HepG2 (cell line): ENCODE data around the gene ABCG4. TPM values are rescaled to one million over a fixed set of nuclear protein-coding genes. Genes with fewer than 3 reads are reported as not detected.

Experiments used
- CCDC6 ChIP-seq: sonication (generic); formaldehyde crosslinking; IDR thresholded peaks from 2 replicates; pipeline ENCODE4 v1.8.1; 2022; ENCODE audit warnings: mild to moderate bottlenecking, missing genetic modification reagents, moderate library complexity
- FOXA1 ChIP-seq, 2 experiments: fragments of 450-650 bp in 1 of 2; sonication (generic) in 1 of 2; formaldehyde crosslinking in 1 of 2; IDR thresholded peaks; 2 replicates each; pipeline versions ENCODE4 v1.4.0 to v1.6.1; 2016 to 2020; ENCODE audit warnings: missing genetic modification reagents in 1 of 2
- GATA4 ChIP-seq: sonication (generic); IDR thresholded peaks from 2 replicates; pipeline ENCODE4 v1.6.1; 2016; ENCODE audit warnings: antibody characterized with exemption, low read depth, borderline replicate concordance
- GPBP1L1 ChIP-seq: sonication (generic); formaldehyde crosslinking; IDR thresholded peaks from 2 replicates; pipeline ENCODE4 v1.5.0; 2020; ENCODE audit warnings: mild to moderate bottlenecking, missing genetic modification reagents
- KDM2A ChIP-seq: sonication (generic); formaldehyde crosslinking; IDR thresholded peaks from 2 replicates; pipeline ENCODE4 v1.4.0; 2020; ENCODE audit warnings: low read depth, missing genetic modification reagents, borderline replicate concordance
- MATR3 ChIP-seq: sonication (generic); formaldehyde crosslinking; IDR thresholded peaks from 2 replicates; pipeline ENCODE4 v1.4.0; 2020; ENCODE audit warnings: missing genetic modification reagents
- PBX2 ChIP-seq: IDR thresholded peaks from 2 replicates; pipeline ENCODE4 v1.6.1; 2016; ENCODE audit warnings: control low read depth
- POGZ ChIP-seq: sonication (generic); formaldehyde crosslinking; IDR thresholded peaks from 2 replicates; pipeline ENCODE4 v1.4.0; 2020; ENCODE audit warnings: mild to moderate bottlenecking, missing genetic modification reagents
- POLR2AphosphoS5 ChIP-seq: IDR thresholded peaks from 2 replicates; pipeline ENCODE4 v1.6.1; 2012; ENCODE audit warnings: low read depth, low read length
- SUZ12 ChIP-seq: fragments of 150-350 bp; IDR thresholded peaks from 2 replicates; pipeline ENCODE4 v1.6.1; 2014; ENCODE audit warnings: low read depth, low read length
- TBX2 ChIP-seq: sonication (generic); formaldehyde crosslinking; IDR thresholded peaks from 2 replicates; pipeline ENCODE4 v1.5.0; 2020; ENCODE audit warnings: missing genetic modification reagents, mild to moderate bottlenecking, borderline replicate concordance
- TEAD2 ChIP-seq: sonication (generic); formaldehyde crosslinking; IDR thresholded peaks from 2 replicates; pipeline ENCODE4 v1.9.0; 2021; ENCODE audit warnings: missing genetic modification reagents
- ZBTB4 ChIP-seq: sonication (generic); formaldehyde crosslinking; IDR thresholded peaks from 2 replicates; pipeline ENCODE4 v1.4.0; 2020; ENCODE audit warnings: missing genetic modification reagents, mild to moderate bottlenecking, borderline replicate concordance
- ZMAT5 ChIP-seq: sonication (generic); formaldehyde crosslinking; IDR thresholded peaks from 2 replicates; pipeline ENCODE4 v1.5.0; 2020; ENCODE audit warnings: mild to moderate bottlenecking, low read depth, missing genetic modification reagents, borderline replicate concordance
- ZNF230 ChIP-seq: sonication (generic); formaldehyde crosslinking; IDR thresholded peaks from 2 replicates; pipeline ENCODE4 v1.4.0; 2020; ENCODE audit warnings: mild to moderate bottlenecking, missing genetic modification reagents
- ZNF503 ChIP-seq: sonication (generic); formaldehyde crosslinking; IDR thresholded peaks from 2 replicates; pipeline ENCODE4 v1.4.0; 2020; ENCODE audit warnings: missing genetic modification reagents
- ZNF761 ChIP-seq: sonication (generic); formaldehyde crosslinking; conservative IDR thresholded peaks from 2 replicates; pipeline ENCODE4 v1.4.0; 2020; ENCODE audit warnings: mild to moderate bottlenecking, missing genetic modification reagents
- ZSCAN29 ChIP-seq: sonication (generic); formaldehyde crosslinking; conservative IDR thresholded peaks from 2 replicates; pipeline ENCODE4 v1.4.0; 2020; ENCODE audit warnings: mild to moderate bottlenecking, missing genetic modification reagents
- polyA plus RNA-seq, 8 experiments: library from polyadenylated mRNA; depleted of rRNA in 3 of 8; stranded (reverse) in 7 of 8; unstranded in 1 of 8; fragments of >200 nt; fragmentation: Illumina TruSeq in 4 of 8; extraction: Trizol in 4 of 8; gene quantifications; 2 replicates each; pipeline versions ENCODE4 v1.2.1 to v1.2.3, GENCODE V29; 2011 to 2016; ENCODE audit warnings: low read depth in 4 of 8, missing spikeins in 1 of 8, mixed read lengths in 1 of 8; ENCODE audit not compliant: insufficient read depth in 1 of 8
- total RNA-seq, 5 experiments: library from RNA; depleted of rRNA; stranded (reverse); fragments of >200 nt; fragmentation: Illumina TruSeq; extraction: Trizol; gene quantifications; 2 replicates each; pipeline ENCODE4 v1.2.3, GENCODE V29; 2016; ENCODE audit warnings: low read depth in 1 of 5

ABCG4 gene
- total and polyA plus RNA-seq, 2 of the 13 experiments (the other 11 are each of a cell fraction or from before 2014, with no cell fraction given) = not detected

- no peak for TF ChIP-seq ZNF503
- TF ChIP-seq ZSCAN29 (CRISPR knock-in tag) = no peak
- no peak for TF ChIP-seq CCDC6 (CRISPR knock-in tag)
- TF ChIP-seq KDM2A (CRISPR knock-in tag) = peak; percentile 67; the same call in 1 of the 2 replicates
- TF ChIP-seq SUZ12 = no peak
- TF ChIP-seq GATA4 = 0 out of 2 replicates have a peak, but pooled peaks have one; percentile 8
- TF ChIP-seq FOXA1 (IDR thresholded peaks at IDR 0.05) = no peak
- 0 out of 2 replicates have a peak, but pooled peaks have one; percentile 7 for TF ChIP-seq FOXA1 (CRISPR knock-in tag; IDR thresholded peaks at IDR 0.05)
- 0 out of 2 replicates have a peak, but pooled peaks have one; percentile 37 for TF ChIP-seq POLR2AphosphoS5
- TF ChIP-seq ZMAT5 (CRISPR knock-in tag) = no peak
- no peak for TF ChIP-seq TEAD2 (CRISPR knock-in tag)
- TF ChIP-seq GPBP1L1 (CRISPR knock-in tag) = no peak
- no peak for TF ChIP-seq POGZ
- TF ChIP-seq ZBTB4 = no peak
- no peak for TF ChIP-seq ZNF230 (CRISPR knock-in tag)
- TF ChIP-seq PBX2 (CRISPR knock-in tag) = no peak
- TF ChIP-seq ZNF761 (CRISPR knock-in tag) = no peak; the same call in 1 of the 2 replicates
- no peak for TF ChIP-seq TBX2 (CRISPR knock-in tag)
- TF ChIP-seq MATR3 (CRISPR knock-in tag) = no peak
Measured at GRCh38 chr11:119106564-119107537, 42.0 kb upstream of the ABCG4 start, which contains the start of gene C2CD2L (continued).
